Measurements from ENCODE around the gene ZNF593OS.

The ZNF593OS gene

DNA sequence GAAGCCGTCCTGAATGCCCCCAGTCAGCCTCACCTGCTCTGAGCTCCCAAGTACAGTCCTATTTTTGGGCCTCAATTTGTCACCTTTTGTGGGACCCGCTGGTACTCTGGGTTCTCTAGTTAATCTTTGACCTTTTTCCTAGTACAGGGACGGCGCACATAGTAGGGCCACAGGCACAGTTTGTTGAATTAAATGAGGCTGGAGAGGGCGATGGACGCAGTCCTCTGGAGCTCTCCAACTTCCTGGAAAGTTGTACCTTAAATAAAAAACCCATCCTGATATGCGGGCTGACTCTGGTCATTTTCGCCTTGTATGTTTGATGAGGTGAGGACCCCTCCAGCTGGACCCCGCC lies 8.0 kb downstream of the ZNF593OS start:
- DNase-seq (ENCODE audit: low spot score) = peak; percentile 15

DNA sequence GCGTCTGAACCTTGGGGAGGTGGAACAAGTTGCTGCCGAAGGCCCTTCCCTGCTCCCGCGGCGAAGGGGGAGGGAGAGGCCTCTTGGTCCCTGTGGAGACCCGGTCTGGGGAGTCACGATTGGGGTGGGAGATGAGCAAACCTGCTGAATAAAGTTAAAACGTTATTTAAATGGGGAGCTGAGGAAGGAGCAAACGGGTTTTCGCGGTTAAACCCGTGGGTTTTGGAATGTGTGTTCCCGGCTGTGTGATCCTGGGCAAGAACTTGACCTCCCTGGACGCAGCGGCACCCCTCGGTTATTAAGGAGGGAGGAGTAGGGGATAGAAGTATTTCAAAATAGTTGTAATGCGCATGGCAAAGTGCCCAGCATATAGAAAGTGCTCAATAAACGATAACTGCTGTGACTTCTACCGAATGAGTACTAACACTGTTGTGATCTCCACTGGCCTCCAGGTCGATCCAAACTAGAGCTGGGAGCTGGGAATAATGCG lies 9.4 kb downstream of the ZNF593OS start:
- TF ChIP-seq, protein P1, sequence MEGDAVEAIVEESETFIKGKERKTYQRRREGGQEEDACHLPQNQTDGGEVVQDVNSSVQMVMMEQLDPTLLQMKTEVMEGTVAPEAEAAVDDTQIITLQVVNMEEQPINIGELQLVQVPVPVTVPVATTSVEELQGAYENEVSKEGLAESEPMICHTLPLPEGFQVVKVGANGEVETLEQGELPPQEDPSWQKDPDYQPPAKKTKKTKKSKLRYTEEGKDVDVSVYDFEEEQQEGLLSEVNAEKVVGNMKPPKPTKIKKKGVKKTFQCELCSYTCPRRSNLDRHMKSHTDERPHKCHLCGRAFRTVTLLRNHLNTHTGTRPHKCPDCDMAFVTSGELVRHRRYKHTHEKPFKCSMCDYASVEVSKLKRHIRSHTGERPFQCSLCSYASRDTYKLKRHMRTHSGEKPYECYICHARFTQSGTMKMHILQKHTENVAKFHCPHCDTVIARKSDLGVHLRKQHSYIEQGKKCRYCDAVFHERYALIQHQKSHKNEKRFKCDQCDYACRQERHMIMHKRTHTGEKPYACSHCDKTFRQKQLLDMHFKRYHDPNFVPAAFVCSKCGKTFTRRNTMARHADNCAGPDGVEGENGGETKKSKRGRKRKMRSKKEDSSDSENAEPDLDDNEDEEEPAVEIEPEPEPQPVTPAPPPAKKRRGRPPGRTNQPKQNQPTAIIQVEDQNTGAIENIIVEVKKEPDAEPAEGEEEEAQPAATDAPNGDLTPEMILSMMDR (IDR thresholded peaks at IDR 0.05; ENCODE audit: extremely low read depth, missing control alignments) = no peak
- peak; percentile 31 for DNase-seq (ENCODE audit: low spot score)

More for the DNA sequence above, 8.0 kb downstream of the ZNF593OS start:
- TF ChIP-seq, protein P1 (IDR thresholded peaks at IDR 0.05; ENCODE audit: extremely low read depth, missing control alignments) = no peak

DNA sequence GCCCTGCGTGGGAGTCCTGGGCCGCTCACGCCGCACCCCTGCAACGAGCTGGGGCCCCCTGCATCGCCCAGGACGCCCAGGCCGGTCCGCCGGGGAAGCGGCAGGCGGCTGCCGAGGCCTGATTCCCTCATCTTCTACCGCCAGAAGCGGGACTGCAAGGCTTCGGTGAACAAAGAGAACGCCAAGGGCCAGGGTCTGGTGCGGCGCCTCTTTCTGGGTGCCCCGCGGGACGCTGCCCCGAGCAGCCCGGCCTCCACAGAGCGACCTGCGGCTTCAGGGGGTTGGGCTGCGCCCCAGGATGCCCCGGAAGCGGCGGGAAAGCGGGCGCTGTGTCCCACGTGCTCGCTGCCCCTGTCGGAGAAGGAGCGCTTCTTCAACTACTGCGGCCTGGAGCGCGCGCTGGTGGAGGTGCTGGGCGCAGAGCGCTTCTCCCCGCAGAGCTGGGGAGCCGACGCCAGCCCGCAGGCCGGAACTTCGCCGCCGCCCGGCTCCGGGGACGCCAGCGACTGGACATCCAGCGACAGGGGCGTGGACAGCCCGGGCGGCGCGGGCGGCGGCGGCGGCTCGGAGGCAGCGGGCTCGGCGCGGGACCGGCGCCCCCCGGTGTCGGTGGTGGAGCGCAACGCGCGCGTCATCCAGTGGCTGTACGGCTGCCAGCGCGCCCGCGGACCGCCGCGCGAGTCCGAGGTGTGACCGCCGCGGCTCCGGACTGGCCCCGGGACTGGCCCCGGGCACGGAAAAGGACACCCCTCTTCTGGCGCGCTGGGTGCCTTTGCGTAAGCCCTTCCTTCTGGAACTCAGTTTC lies 10.0 kb downstream of the ZNF593OS start:
- TF ChIP-seq, protein P1 (IDR thresholded peaks at IDR 0.05; ENCODE audit: extremely low read depth, missing control alignments) = no peak
- DNase-seq (ENCODE audit: low spot score) = peak; percentile 76

DNA sequence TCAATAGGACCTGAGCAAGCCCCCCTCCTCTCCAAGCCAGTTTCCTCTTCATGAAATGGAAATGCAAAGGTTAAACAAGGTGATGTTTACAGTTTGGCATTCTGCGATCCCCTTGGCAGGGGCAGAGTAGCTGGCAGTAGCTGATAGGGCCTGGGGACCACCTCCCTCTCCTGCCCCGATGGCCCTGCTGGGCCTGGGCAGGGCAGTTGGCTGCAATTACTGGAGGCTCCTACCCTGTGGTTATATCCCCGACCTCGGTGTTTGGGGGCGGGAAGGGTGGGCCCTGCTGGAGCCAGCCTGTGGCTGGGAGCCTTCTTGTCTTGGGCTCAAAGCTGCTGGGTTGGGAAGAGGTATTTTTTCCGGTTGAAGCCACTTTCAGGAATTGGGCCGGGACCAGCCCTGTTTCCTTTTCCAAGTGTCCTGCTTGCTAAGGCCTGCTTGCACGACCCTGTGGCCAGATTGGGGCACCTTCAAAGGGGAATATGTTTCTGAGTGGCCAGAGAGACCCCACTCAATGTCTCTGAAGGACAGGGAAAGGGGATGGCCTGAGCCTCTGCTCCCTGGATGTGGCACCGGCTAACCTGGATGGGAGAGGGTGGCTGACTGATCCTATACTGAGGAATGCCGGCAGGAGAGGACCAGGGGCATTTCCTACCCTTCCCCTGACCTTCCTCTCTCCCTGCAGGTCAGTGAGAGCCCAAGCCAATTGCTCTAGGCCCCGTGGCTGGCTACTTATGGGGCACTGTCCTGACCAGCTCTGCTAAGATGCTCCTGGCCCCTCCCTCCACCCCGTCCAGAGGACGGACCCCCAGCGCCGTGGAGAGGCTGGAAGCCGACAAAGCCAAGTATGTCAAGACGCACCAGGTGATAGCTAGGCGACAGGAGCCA lies 10.9 kb downstream of the ZNF593OS start:
- DNase-seq (ENCODE audit: low spot score) = peak; percentile 22
- TF ChIP-seq, protein P1 (IDR thresholded peaks at IDR 0.05; ENCODE audit: extremely low read depth, missing control alignments) = no peak

DNA sequence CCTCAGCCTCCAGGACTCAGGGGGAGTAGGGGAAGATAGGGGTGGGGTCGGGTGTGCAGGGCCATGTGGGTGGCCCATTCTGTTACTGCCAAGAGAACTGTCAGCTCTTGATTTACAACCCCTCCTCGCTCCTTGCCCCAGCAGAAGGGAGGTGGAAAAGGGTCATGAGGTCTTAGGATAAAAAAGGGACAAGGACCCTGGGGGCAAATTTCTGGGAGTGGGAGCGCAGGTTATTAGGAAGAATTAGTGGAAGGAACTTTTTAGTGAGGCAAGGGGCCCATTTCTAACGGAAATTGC lies 11.9 kb downstream of the ZNF593OS start:
- no peak for DNase-seq (ENCODE audit: low spot score)
- TF ChIP-seq, protein P1 (IDR thresholded peaks at IDR 0.05; ENCODE audit: extremely low read depth, missing control alignments) = no peak

DNA sequence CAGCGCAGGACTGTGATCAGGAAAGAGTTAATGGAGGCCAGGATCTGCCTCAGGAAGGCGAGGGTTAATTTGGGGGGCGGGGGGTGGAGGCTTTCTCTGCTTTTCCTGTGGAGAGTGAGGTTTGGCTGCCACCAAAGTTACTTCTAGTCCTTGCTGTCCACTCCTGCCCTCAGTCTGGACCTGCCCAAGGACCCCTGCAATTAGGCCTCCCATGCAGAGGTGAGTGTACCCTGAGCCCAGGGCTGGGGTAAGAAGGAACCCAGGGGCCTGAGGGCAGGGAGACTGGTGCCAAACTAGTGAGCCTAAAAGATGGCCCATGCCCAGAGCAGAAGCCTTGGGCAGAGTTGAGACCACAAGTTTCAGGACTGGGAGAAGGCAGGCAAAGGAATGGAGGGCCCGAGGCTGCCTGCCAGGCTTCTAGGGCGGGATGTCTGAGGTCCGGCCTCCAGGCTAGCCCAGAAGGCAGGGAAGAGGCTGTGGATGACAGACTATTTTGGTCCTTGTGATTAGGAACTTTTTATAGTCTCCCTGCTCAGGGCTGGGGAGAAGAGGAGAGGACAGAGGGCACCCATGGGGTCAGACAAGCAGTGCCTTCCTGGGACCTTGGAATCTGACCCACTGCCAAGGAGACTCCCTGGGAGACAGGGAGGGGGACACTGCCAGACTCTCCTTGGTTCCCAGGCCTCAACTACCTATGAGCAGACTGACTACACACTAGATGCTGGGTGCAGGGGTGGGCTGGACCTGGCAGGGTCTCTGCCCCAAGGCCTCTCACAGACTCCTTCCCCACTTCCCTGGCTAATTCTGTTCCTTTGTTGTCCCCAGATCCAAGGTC lies 12.5 kb downstream of the ZNF593OS start, which contains the start of gene FAM110D:
Gene FAM110D (plus strand): TSS at position 172 of the 835 bp plus-strand sequence. CDS start 2,213 bp downstream, outside the sequence.
- peak; percentile 15 for DNase-seq (ENCODE audit: low spot score)
- TF ChIP-seq, protein P1 (IDR thresholded peaks at IDR 0.05; ENCODE audit: extremely low read depth, missing control alignments) = no peak
